ENCODE measurements around the gene LPCAT1.

The LPCAT1 gene

GRCh38 chr5:1492757-1493156 is 31.0 kb downstream of the LPCAT1 start:
- CTCF ChIA-PET, result interaction anchor here (0.9 to 2.6 kb wide), 7 partner anchors 10 to 152 kb away, joined by 3 to 9 read pairs (median 7); no protein-coding TSS in a partner anchor
- peaks cover 0 to 41% (median 28%) of the 10 kb centered on the region in 4 experiments for H3K4me1 ChIP-seq (ENCODE audit: control extremely low read depth in 1 of 4, control insufficient read depth in 4 of 4, insufficient read depth in 4 of 4, low read length in 3 of 4)

GRCh38 chr5:1490376-1490775 is 33.4 kb downstream of the LPCAT1 start:
- H3K36me3 ChIP-seq (ENCODE audit: control insufficient read depth in 4 of 4, insufficient read depth in 4 of 4, low read length in 3 of 4), result peaks cover 0 to 64% (median 42%) of the 10 kb centered on the region in 4 experiments
- H3K27me3 ChIP-seq (replicated peaks in 2 of 5; ENCODE audit: control insufficient read depth in 4 of 5, insufficient read depth in 5 of 5, low read length in 4 of 5), result no peaks in the 10 kb centered on the region
- no peaks in the 10 kb centered on the region for H3K9me3 ChIP-seq (ENCODE audit: control extremely low read depth in 1 of 5, control insufficient read depth in 4 of 5, insufficient read depth in 2 of 5, low read depth in 1 of 5, low read length in 4 of 5)
- POLR2A ChIA-PET, result no interaction called here
- peaks cover 0 to 22% (median 16%) of the 10 kb centered on the region in 4 experiments for H3K4me1 ChIP-seq (ENCODE audit: control extremely low read depth in 1 of 4, control insufficient read depth in 4 of 4, insufficient read depth in 4 of 4, low read length in 3 of 4)
- 89% methylated on average over 12 of the region's 12 CpGs for WGBS (ENCODE audit: insufficient coverage)
- H3K4me3 ChIP-seq (ENCODE audit: control insufficient read depth in 1 of 7, extremely low read depth in 1 of 7, insufficient read depth in 4 of 7, low read depth in 2 of 7, low read length in 6 of 7), result no peak overlapping the region
- CTCF ChIA-PET, result interaction anchor here (1.4 to 2.6 kb wide), 3 partner anchors 12 to 18 kb away, joined by 4 to 7 read pairs (median 5); no protein-coding TSS in a partner anchor
- H3K27ac ChIP-seq (ENCODE audit: insufficient read depth in 1 of 2, low read depth in 1 of 2, low read length in 2 of 2, poor library complexity in 1 of 2, severe bottlenecking in 2 of 2), result no peak overlapping the region
- no peak for DNase-seq

More at GRCh38 chr5:1492757-1493156, 31.0 kb downstream of the LPCAT1 start:
- no peaks in the 10 kb centered on the region for H3K9me3 ChIP-seq (ENCODE audit: control extremely low read depth in 1 of 5, control insufficient read depth in 4 of 5, insufficient read depth in 2 of 5, low read depth in 1 of 5, low read length in 4 of 5)
- H3K27ac ChIP-seq (ENCODE audit: insufficient read depth in 1 of 2, low read depth in 1 of 2, low read length in 2 of 2, poor library complexity in 1 of 2, severe bottlenecking in 2 of 2), result no peak overlapping the region
- DNase-seq, result peak in 2 of 3 donors; percentile 21 to 27
- 71% methylated on average over 10 of the region's 12 CpGs for WGBS (ENCODE audit: insufficient coverage)
- no peak overlapping the region for H3K4me3 ChIP-seq (ENCODE audit: control insufficient read depth in 1 of 7, extremely low read depth in 1 of 7, insufficient read depth in 4 of 7, low read depth in 2 of 7, low read length in 6 of 7)
- H3K27me3 ChIP-seq (replicated peaks in 2 of 5; ENCODE audit: control insufficient read depth in 4 of 5, insufficient read depth in 5 of 5, low read length in 4 of 5), result no peaks in the 10 kb centered on the region
- POLR2A ChIA-PET, result no interaction called here
- H3K36me3 ChIP-seq (ENCODE audit: control insufficient read depth in 4 of 4, insufficient read depth in 4 of 4, low read length in 3 of 4), result peaks cover 0 to 55% (median 32%) of the 10 kb centered on the region in 4 experiments

GRCh38 chr5:1489754-1490153 is 34.0 kb downstream of the LPCAT1 start:
- WGBS (ENCODE audit: insufficient coverage), result 98% methylated on average over 15 of the region's 18 CpGs
- Histone ChIP-seq H3K36me3 (ENCODE audit: control insufficient read depth in 4 of 4, insufficient read depth in 4 of 4, low read length in 3 of 4) (peaks cover 0 to 65% (median 44%) of the 10 kb centered on the region in 4 experiments), H3K27ac (ENCODE audit: insufficient read depth in 1 of 2, low read depth in 1 of 2, low read length in 2 of 2, poor library complexity in 1 of 2, severe bottlenecking in 2 of 2) (no peak overlapping the region), H3K4me3 (ENCODE audit: control insufficient read depth in 1 of 7, extremely low read depth in 1 of 7, insufficient read depth in 4 of 7, low read depth in 2 of 7, low read length in 6 of 7) (no peak overlapping the region), H3K4me1 (ENCODE audit: control extremely low read depth in 1 of 4, control insufficient read depth in 4 of 4, insufficient read depth in 4 of 4, low read length in 3 of 4) (peaks cover 0 to 16% (median 10%) of the 10 kb centered on the region in 4 experiments), H3K9me3 (ENCODE audit: control extremely low read depth in 1 of 5, control insufficient read depth in 4 of 5, insufficient read depth in 2 of 5, low read depth in 1 of 5, low read length in 4 of 5) (no peaks in the 10 kb centered on the region), H3K27me3 (replicated peaks in 2 of 5; ENCODE audit: control insufficient read depth in 4 of 5, insufficient read depth in 5 of 5, low read length in 4 of 5) (no peaks in the 10 kb centered on the region)
- no peak for DNase-seq
- POLR2A ChIA-PET, result no interaction called here
- CTCF ChIA-PET, result interaction anchor here (1.4 kb wide), 1 partner anchor 11 kb away, joined by 4 read pairs; no protein-coding TSS in a partner anchor

GRCh38 chr5:1488882-1489680 is 34.7 kb downstream of the LPCAT1 start:
- DNase-seq, result no peak
- H3K9me3 ChIP-seq (ENCODE audit: control extremely low read depth in 1 of 5, control insufficient read depth in 4 of 5, insufficient read depth in 2 of 5, low read depth in 1 of 5, low read length in 4 of 5), result no peaks in the 10 kb centered on the region
- no peak overlapping the region for H3K4me3 ChIP-seq (ENCODE audit: control insufficient read depth in 1 of 7, extremely low read depth in 1 of 7, insufficient read depth in 4 of 7, low read depth in 2 of 7, low read length in 6 of 7)
- POLR2A ChIA-PET, result no interaction called here
- CTCF ChIA-PET, result interaction anchor here (0.8 to 1.4 kb wide), 2 partner anchors 10 to 155 kb away, joined by 3 to 4 read pairs; no protein-coding TSS in a partner anchor
- WGBS (ENCODE audit: insufficient coverage), result 94% methylated on average over 12 of the region's 14 CpGs
- H3K36me3 ChIP-seq (ENCODE audit: control insufficient read depth in 4 of 4, insufficient read depth in 4 of 4, low read length in 3 of 4), result peaks cover 0 to 63% (median 41%) of the 10 kb centered on the region in 4 experiments
- H3K27ac ChIP-seq (ENCODE audit: insufficient read depth in 1 of 2, low read depth in 1 of 2, low read length in 2 of 2, poor library complexity in 1 of 2, severe bottlenecking in 2 of 2), result peak overlapping the region in 1 of 2 experiments; percentile 34
- peaks cover 0 to 12% (median 7%) of the 10 kb centered on the region in 4 experiments for H3K4me1 ChIP-seq (ENCODE audit: control extremely low read depth in 1 of 4, control insufficient read depth in 4 of 4, insufficient read depth in 4 of 4, low read length in 3 of 4)
- H3K27me3 ChIP-seq (replicated peaks in 2 of 5; ENCODE audit: control insufficient read depth in 4 of 5, insufficient read depth in 5 of 5, low read length in 4 of 5), result no peaks in the 10 kb centered on the region

GRCh38 chr5:1487079-1487764 is 36.5 kb downstream of the LPCAT1 start:
- 91% methylated on average over 27 of the region's 27 CpGs for WGBS (ENCODE audit: insufficient coverage)
- POLR2A ChIA-PET, result no interaction called here
- Histone ChIP-seq H3K27me3 (replicated peaks in 2 of 5; ENCODE audit: control insufficient read depth in 4 of 5, insufficient read depth in 5 of 5, low read length in 4 of 5) (no peaks in the 10 kb centered on the region), H3K9me3 (ENCODE audit: control extremely low read depth in 1 of 5, control insufficient read depth in 4 of 5, insufficient read depth in 2 of 5, low read depth in 1 of 5, low read length in 4 of 5) (no peaks in the 10 kb centered on the region), H3K27ac (ENCODE audit: insufficient read depth in 1 of 2, low read depth in 1 of 2, low read length in 2 of 2, poor library complexity in 1 of 2, severe bottlenecking in 2 of 2) (no peak overlapping the region), H3K4me1 (ENCODE audit: control extremely low read depth in 1 of 4, control insufficient read depth in 4 of 4, insufficient read depth in 4 of 4, low read length in 3 of 4) (no peaks in the 10 kb centered on the region), H3K36me3 (ENCODE audit: control insufficient read depth in 4 of 4, insufficient read depth in 4 of 4, low read length in 3 of 4) (peaks cover 0 to 54% (median 35%) of the 10 kb centered on the region in 4 experiments), H3K4me3 (ENCODE audit: control insufficient read depth in 1 of 7, extremely low read depth in 1 of 7, insufficient read depth in 4 of 7, low read depth in 2 of 7, low read length in 6 of 7) (no peak overlapping the region)
- CTCF ChIA-PET, result no interaction called here
- no peak for DNase-seq

DNA sequence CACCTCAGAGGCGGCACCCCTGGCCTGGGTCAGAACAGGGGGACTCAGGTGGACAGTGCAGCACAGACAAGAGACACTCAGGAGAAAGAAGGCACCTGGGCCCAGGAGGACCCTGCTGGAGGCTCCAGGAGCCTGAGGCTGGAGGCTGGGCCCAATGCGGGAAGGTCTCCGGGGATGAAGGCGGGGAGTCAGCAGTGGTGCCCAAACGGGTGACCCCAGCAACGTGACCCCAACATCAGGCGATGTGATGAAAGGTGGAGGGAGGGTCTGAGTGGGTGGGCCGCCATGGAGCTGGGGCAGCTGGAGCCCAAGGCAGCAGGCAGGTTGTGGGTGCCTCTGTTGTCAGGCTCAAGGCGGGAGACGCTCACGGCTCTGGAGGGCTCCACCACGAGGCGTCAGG is 37.5 kb downstream of the LPCAT1 start:
- DNase-seq, result no peak
- no peak overlapping the region for H3K4me3 ChIP-seq (ENCODE audit: control insufficient read depth in 1 of 7, extremely low read depth in 1 of 7, insufficient read depth in 4 of 7, low read depth in 2 of 7, low read length in 6 of 7)
- no peaks in the 10 kb centered on the region for H3K27me3 ChIP-seq (replicated peaks in 2 of 5; ENCODE audit: control insufficient read depth in 4 of 5, insufficient read depth in 5 of 5, low read length in 4 of 5)
- no peak overlapping the region for H3K27ac ChIP-seq (ENCODE audit: insufficient read depth in 1 of 2, low read depth in 1 of 2, low read length in 2 of 2, poor library complexity in 1 of 2, severe bottlenecking in 2 of 2)
- peaks cover 0 to 52% (median 32%) of the 10 kb centered on the region in 4 experiments for H3K36me3 ChIP-seq (ENCODE audit: control insufficient read depth in 4 of 4, insufficient read depth in 4 of 4, low read length in 3 of 4)
- peaks cover 0 to 6% (median 0%) of the 10 kb centered on the region in 4 experiments for H3K4me1 ChIP-seq (ENCODE audit: control extremely low read depth in 1 of 4, control insufficient read depth in 4 of 4, insufficient read depth in 4 of 4, low read length in 3 of 4)
- 100% methylated on average over 6 of the region's 13 CpGs for WGBS (ENCODE audit: insufficient coverage)
- H3K9me3 ChIP-seq (ENCODE audit: control extremely low read depth in 1 of 5, control insufficient read depth in 4 of 5, insufficient read depth in 2 of 5, low read depth in 1 of 5, low read length in 4 of 5), result no peaks in the 10 kb centered on the region
- POLR2A ChIA-PET, result no interaction called here
- CTCF ChIA-PET, result interaction anchor here (1.1 kb wide), 1 partner anchor 9 kb away, joined by 3 read pairs; no protein-coding TSS in a partner anchor

All from common myeloid progenitor, CD34-positive (primary cell).